ENCODE data around the gene ARMC2. TPM values are rescaled to one million over a fixed set of nuclear protein-coding genes. Genes with fewer than 3 reads are reported as not detected.

The ARMC2 gene
- total RNA-seq, 6 donors from 2014 or later = 4.1 to 24.0 (median 7.8) TPM

DNA sequence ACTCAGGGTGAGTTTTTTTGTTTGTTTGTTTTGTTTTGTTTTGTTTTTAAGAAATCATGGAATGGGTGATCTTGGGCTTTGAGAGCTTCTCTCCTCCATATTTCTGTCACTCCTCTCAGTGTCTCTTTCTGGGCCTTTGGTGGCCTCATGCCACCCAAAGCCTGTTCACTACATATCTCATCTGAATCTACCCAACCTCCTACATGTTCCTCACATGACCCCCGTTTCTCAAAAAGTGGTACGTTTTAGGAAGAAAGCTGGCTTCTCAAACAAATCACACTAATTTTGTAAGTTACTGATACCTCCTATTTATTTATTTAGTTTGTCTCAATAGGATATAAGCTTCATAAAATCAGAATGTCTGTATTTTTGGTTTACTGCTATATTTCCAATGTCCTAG lies 166.4 kb downstream of the ARMC2 start:
- Histone ChIP-seq H3K27me3 (no peaks in the 10 kb centered on the region), H3K27ac (peak overlapping the region in 3 of 4 donors; percentile 43 to 67 (median 64)), H3K4me1 (peaks cover 16 to 28% (median 26%) of the 10 kb centered on the region in 4 donors), H3K36me3 (no peaks in the 10 kb centered on the region), H3K9me3 (no peaks in the 10 kb centered on the region), H3K4me3 (no peak overlapping the region)
- no peak for DNase-seq
- WGBS, 2 donors = 70 to 82% methylated on average over 2 of the region's 2 CpGs
- no peak for TF ChIP-seq POLR2AphosphoS5 (IDR thresholded peaks at IDR 0.05)
- no peak for ATAC-seq (ENCODE audit: low FRiP score in 2 of 2)

DNA sequence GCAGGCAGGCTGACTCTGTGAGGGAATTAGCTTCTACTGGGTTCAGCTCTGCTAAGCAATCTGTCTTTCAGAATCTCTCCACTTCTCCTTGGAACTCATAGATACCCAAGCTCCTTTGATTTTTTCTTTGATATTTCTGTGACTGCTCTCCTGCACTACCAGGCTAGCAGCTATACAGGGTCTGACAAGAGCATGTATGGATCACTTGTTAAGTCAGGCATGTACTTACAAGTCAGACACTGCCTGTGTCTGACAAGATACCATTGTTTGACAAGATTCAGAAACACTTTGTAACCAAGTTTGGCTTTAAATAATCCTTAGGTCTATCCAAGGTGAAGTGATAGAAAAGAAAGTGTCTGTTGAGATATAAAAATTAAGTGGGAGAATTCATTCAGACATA lies 167.0 kb downstream of the ARMC2 start:
- H3K9me3 ChIP-seq = no peaks in the 10 kb centered on the region
- TF ChIP-seq POLR2A (IDR thresholded peaks at IDR 0.05) (no peak), POLR2AphosphoS5 (IDR thresholded peaks at IDR 0.05) (no peak), EP300 (IDR thresholded peaks at IDR 0.05) (no peak)
- TF ChIP-seq, protein P1, sequence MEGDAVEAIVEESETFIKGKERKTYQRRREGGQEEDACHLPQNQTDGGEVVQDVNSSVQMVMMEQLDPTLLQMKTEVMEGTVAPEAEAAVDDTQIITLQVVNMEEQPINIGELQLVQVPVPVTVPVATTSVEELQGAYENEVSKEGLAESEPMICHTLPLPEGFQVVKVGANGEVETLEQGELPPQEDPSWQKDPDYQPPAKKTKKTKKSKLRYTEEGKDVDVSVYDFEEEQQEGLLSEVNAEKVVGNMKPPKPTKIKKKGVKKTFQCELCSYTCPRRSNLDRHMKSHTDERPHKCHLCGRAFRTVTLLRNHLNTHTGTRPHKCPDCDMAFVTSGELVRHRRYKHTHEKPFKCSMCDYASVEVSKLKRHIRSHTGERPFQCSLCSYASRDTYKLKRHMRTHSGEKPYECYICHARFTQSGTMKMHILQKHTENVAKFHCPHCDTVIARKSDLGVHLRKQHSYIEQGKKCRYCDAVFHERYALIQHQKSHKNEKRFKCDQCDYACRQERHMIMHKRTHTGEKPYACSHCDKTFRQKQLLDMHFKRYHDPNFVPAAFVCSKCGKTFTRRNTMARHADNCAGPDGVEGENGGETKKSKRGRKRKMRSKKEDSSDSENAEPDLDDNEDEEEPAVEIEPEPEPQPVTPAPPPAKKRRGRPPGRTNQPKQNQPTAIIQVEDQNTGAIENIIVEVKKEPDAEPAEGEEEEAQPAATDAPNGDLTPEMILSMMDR (IDR thresholded peaks at IDR 0.05) = no peak
- no peak overlapping the region for H3K4me3 ChIP-seq
- DNase-seq (no peak), ATAC-seq (ENCODE audit: low FRiP score in 2 of 2) (no peak)
- H3K36me3 ChIP-seq = no peaks in the 10 kb centered on the region
- peaks cover 15 to 26% (median 24%) of the 10 kb centered on the region in 4 donors for H3K4me1 ChIP-seq
- no peaks in the 10 kb centered on the region for H3K27me3 ChIP-seq
- H3K27ac ChIP-seq = peak overlapping the region in 3 of 4 donors; percentile 43 to 67 (median 64)

GRCh38 chr6:109019911-109020310 lies 171.7 kb downstream of the ARMC2 start:
- Histone ChIP-seq H3K4me3 (no peak overlapping the region), H3K27me3 (no peaks in the 10 kb centered on the region), H3K27ac (no peak overlapping the region), H3K4me1 (peaks cover 0 to 3% (median 3%) of the 10 kb centered on the region in 4 donors), H3K36me3 (no peaks in the 10 kb centered on the region), H3K9me3 (no peaks in the 10 kb centered on the region)
- ATAC-seq (ENCODE audit: low FRiP score in 2 of 2) (no peak), DNase-seq (no peak)
- WGBS, 2 donors = 49 to 50% methylated on average over 1 of the region's 1 CpG
- no peak for TF ChIP-seq POLR2A (IDR thresholded peaks at IDR 0.05)
- no peak for TF ChIP-seq POLR2AphosphoS5 (IDR thresholded peaks at IDR 0.05)
- TF ChIP-seq, protein P1 (IDR thresholded peaks at IDR 0.05) = no peak
- TF ChIP-seq EP300 (IDR thresholded peaks at IDR 0.05) = no peak

DNA sequence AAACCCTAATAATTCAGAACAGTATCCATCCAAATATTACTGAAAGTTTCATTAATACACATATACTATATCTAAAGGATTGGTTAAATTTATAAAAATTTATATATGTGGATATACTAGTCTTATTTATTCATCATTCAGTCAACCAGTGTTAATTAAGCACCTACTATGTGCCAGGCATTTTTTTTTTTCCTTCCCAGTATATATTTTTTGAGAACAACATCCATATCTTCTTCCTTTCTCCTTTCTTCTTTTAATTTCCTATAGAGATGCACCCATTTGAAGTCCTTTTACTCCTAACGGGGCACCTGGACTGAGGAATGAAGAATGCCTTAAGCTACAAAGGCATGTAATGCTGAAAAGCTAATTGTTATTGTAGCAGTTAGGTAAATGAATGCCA lies 173.6 kb downstream of the ARMC2 start:
- no peak overlapping the region for H3K4me3 ChIP-seq
- H3K36me3 ChIP-seq = no peaks in the 10 kb centered on the region
- no peaks in the 10 kb centered on the region for H3K27me3 ChIP-seq
- H3K4me1 ChIP-seq = peaks cover 0 to 3% (median 1%) of the 10 kb centered on the region in 4 donors
- 91 to 100% methylated on average over 1 of the region's 1 CpG for WGBS, 2 donors
- TF ChIP-seq EP300 (IDR thresholded peaks at IDR 0.05) (no peak), POLR2A (IDR thresholded peaks at IDR 0.05) (no peak), POLR2AphosphoS5 (IDR thresholded peaks at IDR 0.05) (no peak)
- TF ChIP-seq, protein P1 (IDR thresholded peaks at IDR 0.05) = no peak
- no peaks in the 10 kb centered on the region for H3K9me3 ChIP-seq
- DNase-seq (no peak), ATAC-seq (ENCODE audit: low FRiP score in 2 of 2) (no peak)
- no peak overlapping the region for H3K27ac ChIP-seq

GRCh38 chr6:109023356-109023925 lies 175.2 kb downstream of the ARMC2 start:
- H3K27me3 ChIP-seq = no peaks in the 10 kb centered on the region
- TF ChIP-seq POLR2A (IDR thresholded peaks at IDR 0.05) = no peak
- TF ChIP-seq EP300 (IDR thresholded peaks at IDR 0.05) = no peak
- no peak for TF ChIP-seq POLR2AphosphoS5 (IDR thresholded peaks at IDR 0.05)
- TF ChIP-seq, protein P1 (IDR thresholded peaks at IDR 0.05) = no peak
- H3K4me3 ChIP-seq = no peak overlapping the region
- H3K27ac ChIP-seq = no peak overlapping the region
- peaks cover 0 to 3% (median 1%) of the 10 kb centered on the region in 4 donors for H3K4me1 ChIP-seq
- no peak for DNase-seq
- H3K36me3 ChIP-seq = no peaks in the 10 kb centered on the region
- no peak for ATAC-seq (ENCODE audit: low FRiP score in 2 of 2)
- H3K9me3 ChIP-seq = no peaks in the 10 kb centered on the region

Small RNAs within 50 kb of the gene (small RNA-seq; reads per million reads assigned to genes)
- gene AL445189.2 (0 reads per million in 4 donors), gene Z95118.1 (0 reads per million in 4 donors)

Other genes with a start within 250 kb of the ARMC2 start
- gene SESN1, start 246.4 kb downstream of the ARMC2 start, total RNA-seq = 10 to 100 TPM; 26.4 to 71.2 (median 31.3) TPM
- 10 to 100 TPM in 4 of 6 donors, 1 to 10 TPM in 2; 6.8 to 34.6 (median 12.8) TPM for gene CEP57L1, start 247.1 kb downstream of the ARMC2 start, total RNA-seq